ENCODE results near the gene PARP16.

The PARP16 gene

DNA sequence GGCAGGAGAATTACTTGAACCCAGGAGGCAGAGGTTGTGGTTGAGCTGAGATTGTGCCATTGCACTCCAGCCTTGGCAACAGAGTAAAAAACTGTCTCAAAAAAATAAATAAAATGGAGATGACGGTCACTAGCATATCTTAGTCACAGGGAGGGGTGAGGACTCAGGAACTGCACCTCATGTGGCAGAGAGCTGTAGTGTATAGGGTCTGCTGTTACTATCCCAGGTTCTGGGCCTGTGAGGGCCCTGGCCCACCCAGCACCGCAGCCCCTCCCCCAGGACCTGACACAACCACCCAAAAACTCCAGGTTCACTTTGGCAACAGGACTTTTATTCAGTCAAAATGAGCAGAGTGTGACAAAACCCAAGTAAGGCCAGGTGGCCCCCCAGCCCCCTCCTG lies 40.1 kb upstream of the PARP16 start:
- DNase-seq (ENCODE audit: extremely low read depth, low read depth) = no peak
- TF ChIP-seq, protein P1, sequence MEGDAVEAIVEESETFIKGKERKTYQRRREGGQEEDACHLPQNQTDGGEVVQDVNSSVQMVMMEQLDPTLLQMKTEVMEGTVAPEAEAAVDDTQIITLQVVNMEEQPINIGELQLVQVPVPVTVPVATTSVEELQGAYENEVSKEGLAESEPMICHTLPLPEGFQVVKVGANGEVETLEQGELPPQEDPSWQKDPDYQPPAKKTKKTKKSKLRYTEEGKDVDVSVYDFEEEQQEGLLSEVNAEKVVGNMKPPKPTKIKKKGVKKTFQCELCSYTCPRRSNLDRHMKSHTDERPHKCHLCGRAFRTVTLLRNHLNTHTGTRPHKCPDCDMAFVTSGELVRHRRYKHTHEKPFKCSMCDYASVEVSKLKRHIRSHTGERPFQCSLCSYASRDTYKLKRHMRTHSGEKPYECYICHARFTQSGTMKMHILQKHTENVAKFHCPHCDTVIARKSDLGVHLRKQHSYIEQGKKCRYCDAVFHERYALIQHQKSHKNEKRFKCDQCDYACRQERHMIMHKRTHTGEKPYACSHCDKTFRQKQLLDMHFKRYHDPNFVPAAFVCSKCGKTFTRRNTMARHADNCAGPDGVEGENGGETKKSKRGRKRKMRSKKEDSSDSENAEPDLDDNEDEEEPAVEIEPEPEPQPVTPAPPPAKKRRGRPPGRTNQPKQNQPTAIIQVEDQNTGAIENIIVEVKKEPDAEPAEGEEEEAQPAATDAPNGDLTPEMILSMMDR (IDR thresholded peaks at IDR 0.05; ENCODE audit: low read depth, low read length) = no peak

DNA sequence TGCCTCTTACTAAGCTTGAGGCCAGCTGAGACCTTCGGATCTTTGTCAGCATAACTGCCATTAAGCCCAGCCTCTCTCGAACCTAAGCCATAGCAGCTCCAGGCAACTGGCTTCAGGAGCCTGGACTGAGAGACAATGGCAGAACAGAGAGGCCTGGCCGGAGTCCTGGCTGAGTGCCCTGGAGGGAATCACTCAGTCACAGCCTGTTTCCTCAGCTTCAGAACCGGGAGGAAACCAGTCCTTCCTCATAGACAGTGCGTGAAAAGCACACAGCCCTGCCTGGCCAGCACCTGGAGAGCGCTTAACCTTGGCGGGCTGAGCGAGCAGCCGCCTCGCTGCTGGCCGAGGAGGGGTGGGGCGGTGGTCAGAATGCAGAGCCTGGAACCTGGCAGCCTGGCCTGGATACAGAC lies 39.4 kb upstream of the PARP16 start:
- no peak for DNase-seq (ENCODE audit: extremely low read depth, low read depth)
- TF ChIP-seq, protein P1 (IDR thresholded peaks at IDR 0.05; ENCODE audit: low read depth, low read length) = no peak

DNA sequence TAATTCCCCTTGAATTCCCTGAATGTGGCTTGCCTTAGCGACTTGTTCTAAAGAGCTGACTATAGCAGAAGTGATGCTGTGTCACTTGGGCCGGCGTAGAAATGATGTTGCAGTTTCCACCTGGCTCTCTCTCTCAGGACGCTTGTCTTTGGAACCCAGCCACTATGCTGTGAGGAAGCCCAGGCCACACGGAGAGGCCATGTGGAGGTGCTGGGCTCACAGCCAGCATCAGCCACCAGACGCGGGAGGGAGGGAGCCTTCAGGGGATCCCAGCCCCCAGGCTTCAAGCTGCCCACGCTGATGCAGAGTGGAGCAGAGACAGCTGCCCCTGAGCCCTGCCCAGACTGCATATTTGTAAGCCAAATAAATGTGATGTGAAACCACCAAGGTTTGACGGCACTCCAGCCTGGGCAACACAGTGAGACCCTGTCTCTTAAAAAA lies 36.4 kb upstream of the PARP16 start:
- TF ChIP-seq, protein P1 (IDR thresholded peaks at IDR 0.05; ENCODE audit: low read depth, low read length) = no peak
- DNase-seq (ENCODE audit: extremely low read depth, low read depth) = no peak

- TF ChIP-seq, protein P1 (IDR thresholded peaks at IDR 0.05; ENCODE audit: low read depth, low read length) = peak; percentile 79
- no peak for DNase-seq (ENCODE audit: extremely low read depth, low read depth)
Observed at GRCh38 chr15:65318870-65319356, 32.2 kb upstream of the PARP16 start.

DNA sequence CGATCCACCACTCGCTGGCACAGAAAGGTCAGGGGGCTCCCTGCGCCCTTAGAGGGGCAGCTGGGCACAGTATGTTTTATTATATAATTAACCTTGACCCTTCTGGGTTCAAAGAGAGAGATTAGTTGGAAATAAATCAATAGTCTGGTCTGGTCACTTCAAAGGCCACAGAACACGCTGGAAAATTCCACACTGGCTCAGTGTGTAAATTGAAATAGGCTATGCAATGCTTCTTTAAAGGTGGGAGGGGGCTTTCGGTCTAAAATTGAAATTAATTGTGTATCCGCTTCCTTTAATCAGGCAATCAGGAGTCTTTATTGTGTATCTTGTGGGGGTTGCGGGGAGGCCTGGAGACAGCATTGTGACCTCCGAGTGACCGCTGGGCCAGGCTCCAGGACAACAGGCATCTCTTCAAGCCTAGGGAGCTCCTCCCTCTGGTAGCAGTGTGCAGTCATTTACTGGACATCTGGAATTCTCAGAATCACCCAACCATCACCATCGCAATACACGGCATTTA lies 25.8 kb upstream of the PARP16 start:
- TF ChIP-seq, protein P1 (IDR thresholded peaks at IDR 0.05; ENCODE audit: low read depth, low read length) = no peak; the same call in 1 of the 2 replicates
- no peak for DNase-seq (ENCODE audit: extremely low read depth, low read depth)

DNA sequence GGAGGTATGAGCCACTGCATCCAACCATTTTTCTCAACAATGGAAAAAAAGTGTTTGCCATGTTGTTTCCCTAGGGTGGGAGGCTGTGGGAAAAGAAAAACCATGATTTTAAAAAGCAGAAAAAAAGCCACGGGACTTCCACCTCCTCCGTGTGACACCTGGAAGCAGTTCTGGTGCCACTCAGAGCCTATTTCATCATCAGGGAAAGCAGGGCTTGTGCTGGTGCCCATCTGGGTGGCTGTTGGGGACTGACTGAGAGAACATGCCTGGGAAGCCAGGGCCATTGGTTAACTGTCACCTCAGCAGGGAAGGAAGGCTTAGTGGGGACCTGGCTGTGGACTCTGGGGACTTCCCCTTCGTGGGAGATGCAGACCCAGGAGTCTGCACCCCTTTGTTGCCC lies 25.1 kb upstream of the PARP16 start:
- DNase-seq (ENCODE audit: extremely low read depth, low read depth) = no peak
- TF ChIP-seq, protein P1 (IDR thresholded peaks at IDR 0.05; ENCODE audit: low read depth, low read length) = no peak

- TF ChIP-seq, protein P1 (IDR thresholded peaks at IDR 0.05; ENCODE audit: low read depth, low read length) = no peak
- no peak for DNase-seq (ENCODE audit: extremely low read depth, low read depth)
Observed at GRCh38 chr15:65310431-65311137, 23.9 kb upstream of the PARP16 start.
